HCT116 (cell line): Measurements from ENCODE around the gene GRIK1. TPM values are rescaled to one million over a fixed set of nuclear protein-coding genes. Genes with fewer than 3 reads are reported as not detected.

Experiments used
- ATAC-seq: fragments of 200-7000 bp; cut with Tn5 transposase; 2 replicates; pipeline ENCODE4 v1.9.1; 2020; ENCODE audit warnings: mild to moderate bottlenecking, moderate library complexity
- BruUV-seq: library from RNA; stranded (reverse); fragments of 400-500 nt; replicated peaks from 2 replicates; lab custom pipeline; 2021; lab: Mats Ljungman, UMichigan
- CTCF ChIA-PET: fragments of 300-600 bp; sonication (Branson Sonifier 250); formaldehyde crosslinking; loops from one replicate; lab custom pipeline; 2021; ENCODE audit warnings: antibody characterized with exemption; lab: Charles Lee
- POLR2A ChIA-PET: fragments of 300-600, 350-600 bp; sonication (Branson Sonifier 250); formaldehyde crosslinking; loops from one replicate; lab custom pipeline; 2021; ENCODE audit warnings: antibody characterized with exemption; lab: Charles Lee
- RAD21 ChIA-PET, 2 experiments: fragments of 300-600 bp; sonication (Branson Sonifier 250); formaldehyde crosslinking; loops; one replicate each; lab custom pipeline; 2023; ENCODE audit warnings: low total read pairs in 2 of 2; ENCODE audit not compliant: uncharacterized antibody in 2 of 2, unreplicated experiment in 2 of 2, low non-redundant PET in 1 of 2; lab: Charles Lee
- DNase-seq: peaks from one replicate; pipeline ENCODE4 v3.0.0-alpha.2; 2010; ENCODE audit warnings: low read depth, low spot score
- H2AFZ ChIP-seq: fragments of 200-600 bp; shearing (Covaris generic), sonication (generic); 2 replicates; pipeline ENCODE4 v1.6.1; 2017; ENCODE audit warnings: low read depth, mixed run types, mixed read lengths, antibody characterized with exemption, low read length; ENCODE audit not compliant: poor library complexity, severe bottlenecking
- H3K27ac ChIP-seq: 2 replicates; pipeline ENCODE4 v1.5.1; 2012; ENCODE audit warnings: low read depth, low read length
- H3K27me3 ChIP-seq: fragments of 200-600 bp; sonication (generic); 2 replicates; pipeline ENCODE4 v1.6.1; 2016; ENCODE audit warnings: mixed run types, low read length, mixed read lengths; ENCODE audit not compliant: insufficient read depth
- H3K36me3 ChIP-seq, 2 experiments: fragments of 200-500 bp in 1 of 2; fragments of 200-600 bp in 1 of 2; sonication (Bioruptor generic) in 1 of 2; sonication (generic) in 1 of 2; 2 replicates each; pipeline versions ENCODE4 v1.5.1 to v1.6.1; 2014 to 2016; ENCODE audit warnings: low read length in 2 of 2, inconsistent platforms in 1 of 2, mixed read lengths in 1 of 2, mixed run types in 1 of 2; ENCODE audit not compliant: insufficient read depth in 2 of 2, control insufficient read depth in 1 of 2
- H3K4me1 ChIP-seq, 2 experiments: fragments of 200-600 bp in 1 of 2; sonication (generic) in 1 of 2; 2 replicates each; pipeline versions ENCODE4 v1.5.1 to v1.6.1; 2012 to 2017; ENCODE audit warnings: low read length in 2 of 2, inconsistent platforms in 1 of 2, mild to moderate bottlenecking in 1 of 2, mixed read lengths in 1 of 2, mixed run types in 1 of 2, moderate library complexity in 1 of 2; ENCODE audit not compliant: insufficient read depth in 2 of 2, control insufficient read depth in 1 of 2
- H3K4me2 ChIP-seq: fragments of 200-600 bp; sonication (generic); 2 replicates; pipeline ENCODE4 v1.6.1; 2017; ENCODE audit warnings: mixed run types, low read length, mixed read lengths
- H3K4me3 ChIP-seq, 2 experiments: fragments of 200-600 bp in 1 of 2; sonication (generic) in 1 of 2; replicated peaks in 1 of 2; 2 replicates each; pipeline ENCODE4 v1.5.1; 2011 to 2016; ENCODE audit warnings: low read length in 2 of 2, control low read depth in 1 of 2, low read depth in 1 of 2, mild to moderate bottlenecking in 1 of 2, mixed read lengths in 1 of 2, mixed run types in 1 of 2
- H3K79me2 ChIP-seq: fragments of 200-600 bp; sonication (generic); 2 replicates; pipeline ENCODE4 v1.6.1; 2017; ENCODE audit warnings: mild to moderate bottlenecking, mixed run types, low read length, moderate library complexity, mixed read lengths; ENCODE audit not compliant: insufficient read depth
- H3K9ac ChIP-seq: fragments of 200-600 bp; sonication (generic); 2 replicates; pipeline ENCODE4 v1.6.1; 2016; ENCODE audit warnings: low read length, mixed read lengths
- H3K9me2 ChIP-seq: fragments of 200-600 bp; sonication (generic), shearing (Covaris generic); 2 replicates; pipeline ENCODE4 v1.6.1; 2017; ENCODE audit warnings: mixed run types, mild to moderate bottlenecking, moderate library complexity; ENCODE audit not compliant: insufficient read depth
- H3K9me3 ChIP-seq, 2 experiments: fragments of 200-500 bp in 1 of 2; fragments of 200-600 bp in 1 of 2; sonication (Bioruptor generic) in 1 of 2; sonication (generic) in 1 of 2; 2 replicates each; pipeline ENCODE4 v1.6.1; 2014 to 2017; ENCODE audit warnings: low read length in 2 of 2, mixed read lengths in 2 of 2, inconsistent platforms in 1 of 2, low read depth in 1 of 2, mild to moderate bottlenecking in 1 of 2, mixed run types in 1 of 2, moderate library complexity in 1 of 2; ENCODE audit not compliant: control insufficient read depth in 1 of 2, insufficient read depth in 1 of 2
- H4K20me1 ChIP-seq: fragments of 200-600 bp; sonication (generic), shearing (Covaris generic); 2 replicates; pipeline ENCODE4 v1.6.1; 2017; ENCODE audit warnings: mixed run types, mild to moderate bottlenecking, moderate library complexity; ENCODE audit not compliant: insufficient read depth
- CEBPB ChIP-seq: IDR thresholded peaks from 2 replicates; pipeline ENCODE4 v1.6.1; 2012; ENCODE audit warnings: low read depth
- EZH2 ChIP-seq: fragments of 200-600 bp; sonication (generic); IDR thresholded peaks from 2 replicates; pipeline ENCODE4 v1.6.1; 2017; ENCODE audit warnings: antibody characterized with exemption, mixed run types
- JUND ChIP-seq: IDR thresholded peaks from 2 replicates; pipeline ENCODE4 v1.6.1; 2012
- POLR2A ChIP-seq: IDR thresholded peaks from 2 replicates; pipeline ENCODE4 v1.7.0; 2011; ENCODE audit warnings: borderline replicate concordance; ENCODE audit not compliant: insufficient read depth, insufficient read length; ENCODE audit errors: extremely low read depth
- SIN3A ChIP-seq: IDR thresholded peaks from 2 replicates; pipeline ENCODE4 v1.6.1; 2012; ENCODE audit warnings: low read depth
- SP1 ChIP-seq: IDR thresholded peaks from 2 replicates; pipeline ENCODE4 v1.6.1; 2012; ENCODE audit warnings: low read depth
- YY1 ChIP-seq: IDR thresholded peaks from 2 replicates; pipeline ENCODE4 v1.6.1; 2011; ENCODE audit warnings: low read length, low read depth, moderate library complexity, mild to moderate bottlenecking; ENCODE audit not compliant: insufficient replicate concordance; ENCODE audit errors: extremely low read depth
- ZFX ChIP-seq: fragments of 450-650 bp; IDR thresholded peaks from 2 replicates; pipeline ENCODE4 v1.6.1; 2017
- intact Hi-C: fragments of 100-400 bp; cut with micrococcal nuclease; formaldehyde crosslinking; loops from 2 replicates; pipeline ENCODE4 v1.10.0; 2022
- total RNA-seq: library from RNA; stranded (reverse); gene quantifications from one replicate; pipeline ENCODE4 v1.2.1, GENCODE V29; 2021; ENCODE audit not compliant: unreplicated experiment
- TF ChIP-seq, protein P1 (sequence below), 3 experiments: fragments of 200-600 bp in 1 of 3; sonication (generic) in 1 of 3; IDR thresholded peaks in 2 of 3; conservative IDR thresholded peaks in 1 of 3; 2 replicates each; pipeline ENCODE4 v1.5.1; 2012 to 2017; ENCODE audit warnings: low read depth in 2 of 3, low read length in 2 of 3, antibody characterized with exemption in 1 of 3, borderline replicate concordance in 1 of 3, control low read depth in 1 of 3, mild to moderate bottlenecking in 1 of 3, mixed read lengths in 1 of 3, mixed run types in 1 of 3, moderate library complexity in 1 of 3; ENCODE audit not compliant: insufficient read depth in 1 of 3

The GRIK1 gene
- total RNA-seq, 1 experiment from 2014 or later: not detected

DNA sequence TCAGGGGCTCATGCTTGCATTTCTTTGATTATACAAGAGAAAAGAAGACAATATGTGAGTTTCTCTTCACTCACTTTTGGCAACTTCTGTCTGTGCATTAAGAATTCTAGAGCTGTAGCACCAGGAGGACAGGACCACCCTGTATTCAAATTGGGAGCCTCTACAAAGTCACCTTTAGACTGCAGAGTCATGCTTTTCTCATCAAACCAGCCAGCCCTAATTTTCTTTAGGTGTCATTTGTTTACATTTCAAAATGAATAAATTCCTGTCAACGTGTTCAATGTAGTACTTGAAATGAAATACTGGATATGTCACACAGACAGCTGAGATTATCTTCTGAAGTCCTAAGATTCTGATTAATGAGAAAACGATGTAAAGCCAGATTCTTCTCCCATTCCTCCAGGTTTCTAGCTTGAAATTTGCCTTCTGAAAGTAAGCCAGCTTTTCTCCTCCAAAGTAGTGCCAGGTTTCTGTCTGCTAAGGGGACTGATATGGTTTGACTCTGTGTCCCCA, 177.2 kb downstream of the GRIK1 start:
- no peaks in the 10 kb centered on the region for H3K79me2 ChIP-seq
- no peaks in the 10 kb centered on the region for H3K27me3 ChIP-seq
- CTCF ChIA-PET: no interaction called here
- H3K4me1 ChIP-seq: no peaks in the 10 kb centered on the region
- H3K9ac ChIP-seq: no peak overlapping the region
- H4K20me1 ChIP-seq: no peaks in the 10 kb centered on the region
- no peak overlapping the region for H2AFZ ChIP-seq
- no peak overlapping the region for H3K27ac ChIP-seq
- POLR2A ChIA-PET: no interaction called here
- TF ChIP-seq JUND (no peak), POLR2A (no peak), SP1 (no peak), ZFX (no peak), EZH2 (no peak), SIN3A (no peak), YY1 (no peak)
- intact Hi-C loops: no loop called here
- H3K36me3 ChIP-seq: no peaks in the 10 kb centered on the region
- RAD21 ChIA-PET: no interaction called here
- H3K9me3 ChIP-seq: peaks cover 9 to 25% of the 10 kb centered on the region in 2 experiments; a peak in 2 of 4 replicates
- DNase-seq: no peak
- H3K9me2 ChIP-seq: no peaks in the 10 kb centered on the region
- ATAC-seq: no peak
- H3K4me2 ChIP-seq: no peak overlapping the region
- no peak overlapping the region for H3K4me3 ChIP-seq
- BruUV-seq: no TSS peak

DNA sequence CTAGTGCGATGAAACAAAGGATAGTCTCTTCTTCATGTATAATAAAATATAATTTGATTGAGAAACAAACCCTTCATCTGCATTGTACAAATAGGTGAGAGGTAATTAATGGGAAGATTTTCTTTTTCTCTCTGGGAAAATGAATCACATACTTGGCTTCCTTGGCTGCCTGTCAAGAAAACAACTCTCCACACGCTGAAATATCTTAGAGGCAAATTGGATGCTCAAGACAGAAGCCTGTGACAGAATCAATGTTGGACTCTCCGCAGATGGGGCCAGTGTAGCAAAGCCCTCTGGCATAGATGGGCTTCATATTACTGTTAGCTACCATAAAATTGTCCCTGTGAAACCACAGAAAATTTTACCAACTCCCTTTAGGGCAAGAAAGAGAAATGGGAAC, 186.6 kb downstream of the GRIK1 start:
- H3K9me3 ChIP-seq: peaks cover 7 to 21% of the 10 kb centered on the region in 2 experiments; a peak in 2 of 4 replicates
- no peak overlapping the region for H3K9ac ChIP-seq
- no peaks in the 10 kb centered on the region for H4K20me1 ChIP-seq
- H3K4me3 ChIP-seq: no peak overlapping the region
- no peaks in the 10 kb centered on the region for H3K9me2 ChIP-seq
- no peak for DNase-seq
- POLR2A ChIA-PET: no interaction called here
- CTCF ChIA-PET: no interaction called here
- H3K4me2 ChIP-seq: no peak overlapping the region
- H3K27ac ChIP-seq: no peak overlapping the region
- BruUV-seq: no TSS peak
- no peak overlapping the region for H2AFZ ChIP-seq
- H3K36me3 ChIP-seq: no peaks in the 10 kb centered on the region
- ATAC-seq: no peak
- RAD21 ChIA-PET: no interaction called here
- no peaks in the 10 kb centered on the region for H3K4me1 ChIP-seq
- TF ChIP-seq, protein P1, sequence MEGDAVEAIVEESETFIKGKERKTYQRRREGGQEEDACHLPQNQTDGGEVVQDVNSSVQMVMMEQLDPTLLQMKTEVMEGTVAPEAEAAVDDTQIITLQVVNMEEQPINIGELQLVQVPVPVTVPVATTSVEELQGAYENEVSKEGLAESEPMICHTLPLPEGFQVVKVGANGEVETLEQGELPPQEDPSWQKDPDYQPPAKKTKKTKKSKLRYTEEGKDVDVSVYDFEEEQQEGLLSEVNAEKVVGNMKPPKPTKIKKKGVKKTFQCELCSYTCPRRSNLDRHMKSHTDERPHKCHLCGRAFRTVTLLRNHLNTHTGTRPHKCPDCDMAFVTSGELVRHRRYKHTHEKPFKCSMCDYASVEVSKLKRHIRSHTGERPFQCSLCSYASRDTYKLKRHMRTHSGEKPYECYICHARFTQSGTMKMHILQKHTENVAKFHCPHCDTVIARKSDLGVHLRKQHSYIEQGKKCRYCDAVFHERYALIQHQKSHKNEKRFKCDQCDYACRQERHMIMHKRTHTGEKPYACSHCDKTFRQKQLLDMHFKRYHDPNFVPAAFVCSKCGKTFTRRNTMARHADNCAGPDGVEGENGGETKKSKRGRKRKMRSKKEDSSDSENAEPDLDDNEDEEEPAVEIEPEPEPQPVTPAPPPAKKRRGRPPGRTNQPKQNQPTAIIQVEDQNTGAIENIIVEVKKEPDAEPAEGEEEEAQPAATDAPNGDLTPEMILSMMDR (IDR thresholded peaks at IDR 0.05 in 2 of 3, conservative IDR thresholded peaks at IDR 0.05 in 1 of 3; ENCODE audit: borderline replicate concordance in 1 of 3, insufficient read depth in 1 of 3, low read depth in 2 of 3, low read length in 2 of 3): no peak
- no peak for TF ChIP-seq CEBPB
- no peaks in the 10 kb centered on the region for H3K27me3 ChIP-seq
- no peaks in the 10 kb centered on the region for H3K79me2 ChIP-seq
- intact Hi-C loops: no loop called here
